ENCODE results near the gene RNF138.

The RNF138 gene

DNA sequence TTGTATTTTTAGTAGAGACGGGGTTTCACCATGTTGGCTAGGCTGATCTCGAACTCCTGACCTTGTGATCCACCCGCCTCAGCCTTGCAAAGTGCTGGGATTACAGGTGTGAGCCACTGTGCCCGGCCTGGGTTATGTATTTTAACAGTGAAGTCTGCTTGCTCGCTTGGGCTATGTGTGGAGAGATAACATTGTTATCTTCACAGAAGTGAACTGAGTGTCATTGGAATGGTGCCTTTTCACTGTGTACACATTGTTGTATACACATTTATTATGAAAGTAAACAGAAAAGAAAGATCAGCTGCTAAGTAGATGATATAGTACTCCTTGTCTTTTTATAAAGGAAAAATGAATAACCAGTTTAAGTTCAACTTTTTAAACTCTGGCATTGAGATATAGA lies 30.4 kb downstream of the RNF138 start:
- no peak for DNase-seq (ENCODE audit: low read depth)
- H3K4me3 ChIP-seq (ENCODE audit: low read depth, low read length), result no peak overlapping the region
- TF ChIP-seq, protein P1, sequence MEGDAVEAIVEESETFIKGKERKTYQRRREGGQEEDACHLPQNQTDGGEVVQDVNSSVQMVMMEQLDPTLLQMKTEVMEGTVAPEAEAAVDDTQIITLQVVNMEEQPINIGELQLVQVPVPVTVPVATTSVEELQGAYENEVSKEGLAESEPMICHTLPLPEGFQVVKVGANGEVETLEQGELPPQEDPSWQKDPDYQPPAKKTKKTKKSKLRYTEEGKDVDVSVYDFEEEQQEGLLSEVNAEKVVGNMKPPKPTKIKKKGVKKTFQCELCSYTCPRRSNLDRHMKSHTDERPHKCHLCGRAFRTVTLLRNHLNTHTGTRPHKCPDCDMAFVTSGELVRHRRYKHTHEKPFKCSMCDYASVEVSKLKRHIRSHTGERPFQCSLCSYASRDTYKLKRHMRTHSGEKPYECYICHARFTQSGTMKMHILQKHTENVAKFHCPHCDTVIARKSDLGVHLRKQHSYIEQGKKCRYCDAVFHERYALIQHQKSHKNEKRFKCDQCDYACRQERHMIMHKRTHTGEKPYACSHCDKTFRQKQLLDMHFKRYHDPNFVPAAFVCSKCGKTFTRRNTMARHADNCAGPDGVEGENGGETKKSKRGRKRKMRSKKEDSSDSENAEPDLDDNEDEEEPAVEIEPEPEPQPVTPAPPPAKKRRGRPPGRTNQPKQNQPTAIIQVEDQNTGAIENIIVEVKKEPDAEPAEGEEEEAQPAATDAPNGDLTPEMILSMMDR (IDR thresholded peaks at IDR 0.05; ENCODE audit: insufficient read depth, low read depth, low read length, missing control alignments), result no peak

DNA sequence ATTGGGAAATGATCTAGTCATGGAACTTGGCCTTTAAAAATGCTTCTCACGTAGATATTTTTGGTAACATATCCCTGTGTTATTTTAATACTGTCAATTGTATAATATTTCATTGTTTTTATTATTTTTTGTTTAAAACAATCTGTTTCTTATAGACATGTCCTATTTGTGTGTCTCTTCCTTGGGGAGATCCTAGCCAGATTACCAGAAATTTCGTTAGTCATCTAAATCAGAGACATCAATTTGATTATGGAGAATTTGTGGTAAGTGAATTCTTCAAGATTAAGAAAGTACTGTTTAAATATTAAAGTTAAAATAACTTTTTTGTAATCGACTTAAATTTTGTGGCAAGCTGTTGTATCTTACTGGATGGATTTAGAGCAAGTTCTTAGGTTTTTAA lies 34.9 kb downstream of the RNF138 start:
- TF ChIP-seq, protein P1 (IDR thresholded peaks at IDR 0.05; ENCODE audit: insufficient read depth, low read depth, low read length, missing control alignments), result no peak
- no peak overlapping the region for H3K4me3 ChIP-seq (ENCODE audit: low read depth, low read length)
- no peak for DNase-seq (ENCODE audit: low read depth)

DNA sequence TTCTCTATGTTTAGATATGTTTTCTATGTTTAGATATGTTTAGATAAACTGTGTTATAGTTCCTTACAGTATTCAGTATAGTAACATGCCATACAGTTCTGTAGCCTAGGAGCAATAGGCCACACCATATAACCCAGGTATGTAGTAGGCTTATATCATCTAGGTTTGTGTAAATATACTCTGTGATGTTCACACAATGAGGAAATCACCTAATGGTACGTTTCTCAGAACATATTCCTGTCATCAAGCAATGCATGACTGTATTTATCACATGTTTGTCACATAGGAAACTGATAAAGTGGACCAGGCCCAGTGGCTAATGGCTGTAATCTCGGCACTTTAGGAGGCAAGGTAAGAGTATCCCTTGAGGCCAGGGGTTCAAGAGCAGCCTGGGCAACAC lies 44.0 kb downstream of the RNF138 start:
- no peak for DNase-seq (ENCODE audit: low read depth)
- no peak overlapping the region for H3K4me3 ChIP-seq (ENCODE audit: low read depth, low read length)
- TF ChIP-seq, protein P1 (IDR thresholded peaks at IDR 0.05; ENCODE audit: insufficient read depth, low read depth, low read length, missing control alignments), result no peak

DNA sequence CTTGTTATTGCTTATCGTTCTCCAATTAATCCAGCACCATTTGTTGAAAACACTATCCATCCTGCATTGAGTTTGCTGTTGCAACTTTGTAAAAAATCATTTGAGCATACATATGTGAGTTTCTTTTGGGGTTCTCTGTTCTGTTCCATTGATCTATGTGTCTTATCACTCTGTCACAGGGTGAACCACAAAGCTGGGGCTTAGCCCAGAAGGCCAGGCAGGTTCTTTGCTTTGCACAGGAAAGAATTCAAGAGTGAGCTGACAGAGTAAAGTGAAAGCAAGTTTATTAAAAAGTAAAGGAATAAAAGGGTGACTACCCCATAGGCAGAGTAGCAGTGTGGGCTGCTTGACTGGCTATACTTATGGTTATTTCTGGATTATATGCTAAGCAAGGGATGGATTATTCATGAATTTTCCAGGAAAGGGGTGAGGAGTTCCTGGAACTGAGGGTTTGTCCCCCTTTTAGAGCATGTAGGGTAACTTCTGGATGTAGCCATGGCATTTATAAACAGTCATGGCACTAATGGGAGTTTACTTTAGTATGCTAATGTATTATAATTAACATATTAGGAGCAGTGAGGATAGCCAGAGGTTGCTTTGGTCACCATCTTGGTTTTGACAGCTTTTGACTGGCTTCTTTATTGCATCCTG lies 46.8 kb downstream of the RNF138 start:
- DNase-seq (ENCODE audit: low read depth), result no peak

DNA sequence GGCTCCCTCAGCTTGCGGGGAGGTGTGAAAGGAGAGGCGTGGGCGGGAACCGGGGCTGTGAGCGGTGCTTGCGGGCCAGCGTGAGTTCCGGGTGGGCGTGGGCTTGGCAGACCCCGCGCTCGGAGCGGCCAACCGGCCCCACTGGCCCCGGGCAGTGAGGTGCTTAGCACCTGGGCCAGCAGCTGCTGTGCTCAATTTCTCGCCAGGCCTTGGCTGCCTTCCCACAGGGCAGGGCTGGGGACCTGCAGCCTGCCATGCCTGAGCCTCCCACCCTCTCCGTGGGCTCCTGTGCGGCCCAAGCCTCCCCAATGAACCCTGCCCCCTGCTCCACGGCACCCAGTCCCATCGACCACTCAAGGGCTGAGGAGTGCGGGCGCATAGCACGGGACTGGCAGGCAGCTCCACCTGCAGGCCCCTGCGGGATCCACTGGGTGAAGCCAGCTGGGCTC lies 48.2 kb downstream of the RNF138 start:
- TF ChIP-seq, protein P1 (IDR thresholded peaks at IDR 0.05; ENCODE audit: insufficient read depth, low read depth, low read length, missing control alignments), result no peak
- DNase-seq (ENCODE audit: low read depth), result no peak
- no peak overlapping the region for H3K4me3 ChIP-seq (ENCODE audit: low read depth, low read length)

More for the DNA sequence above, 46.8 kb downstream of the RNF138 start:
- no peak overlapping the region for H3K4me3 ChIP-seq (ENCODE audit: low read depth, low read length)
- TF ChIP-seq, protein P1 (IDR thresholded peaks at IDR 0.05; ENCODE audit: insufficient read depth, low read depth, low read length, missing control alignments), result no peak

DNA sequence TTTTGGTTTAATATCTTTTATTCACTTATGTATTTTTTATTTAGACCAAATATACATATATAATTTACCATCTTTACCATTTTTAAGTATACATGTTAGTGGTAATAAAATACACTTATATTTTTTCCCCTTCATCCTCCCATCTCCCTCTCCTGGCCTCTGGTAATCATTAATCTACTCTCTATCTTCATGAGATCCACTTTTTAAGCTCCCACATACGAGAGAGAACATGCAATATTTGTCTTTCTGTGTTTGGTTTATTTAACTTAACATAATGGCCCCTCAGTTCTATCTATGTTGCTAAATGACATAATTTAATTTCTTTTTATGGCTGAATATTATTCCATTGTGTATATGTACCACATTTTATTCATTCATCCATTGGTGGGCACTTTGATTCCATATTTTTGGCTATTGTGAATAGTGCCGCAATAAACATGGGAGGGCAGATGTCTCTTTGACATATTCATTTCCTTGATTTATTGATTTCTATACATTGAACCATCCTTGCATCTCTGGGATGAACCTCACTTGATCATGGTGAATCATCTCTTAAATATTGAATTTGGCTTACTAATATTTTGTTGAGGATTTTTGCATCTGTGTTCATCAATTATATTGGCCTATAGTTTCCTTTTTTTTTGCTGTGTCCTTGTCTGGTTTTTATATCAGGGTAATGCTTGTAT lies 56.7 kb downstream of the RNF138 start:
- TF ChIP-seq, protein P1 (IDR thresholded peaks at IDR 0.05; ENCODE audit: insufficient read depth, low read depth, low read length, missing control alignments), result no peak
- DNase-seq (ENCODE audit: low read depth), result no peak

More for the DNA sequence above, 56.7 kb downstream of the RNF138 start:
- no peak overlapping the region for H3K4me3 ChIP-seq (ENCODE audit: low read depth, low read length)
